OCI-LY7 (cell line): ENCODE data around the gene COPA. TPM values are rescaled to one million over a fixed set of nuclear protein-coding genes. Genes with fewer than 3 reads are reported as not detected.

Experiments
- BruUV-seq: library from RNA; stranded (reverse); fragments of 400-500 nt; replicated peaks from 2 replicates; lab custom pipeline; 2021; lab: Mats Ljungman, UMichigan
- CTCF ChIA-PET: fragments of 300-600 bp; sonication (Branson Sonifier 250); formaldehyde crosslinking; loops from one replicate; lab custom pipeline; 2022; ENCODE audit warnings: antibody characterized with exemption; ENCODE audit not compliant: unreplicated experiment; lab: Charles Lee
- POLR2A ChIA-PET: fragments of 300-600 bp; sonication (Branson Sonifier 250); formaldehyde crosslinking; loops from one replicate; lab custom pipeline; 2022; ENCODE audit warnings: antibody characterized with exemption; lab: Charles Lee
- DNase-seq: peaks from one replicate; pipeline ENCODE4 v3.0.0-alpha.2; 2015; ENCODE audit warnings: low spot score
- H2AFZ ChIP-seq: fragments of 200-600 bp; sonication (generic), shearing (Covaris generic); 2 replicates; pipeline ENCODE4 v1.6.1; 2014; ENCODE audit warnings: mild to moderate bottlenecking, antibody characterized with exemption, low read length, moderate library complexity
- H3K27ac ChIP-seq: fragments of 200-600 bp; sonication (generic); 2 replicates; pipeline ENCODE4 v1.5.1; 2014; ENCODE audit warnings: mixed run types, low read depth, mild to moderate bottlenecking, moderate library complexity, low read length, inconsistent platforms; ENCODE audit not compliant: poor library complexity, severe bottlenecking
- H3K36me3 ChIP-seq: fragments of 200-600 bp; sonication (generic); 2 replicates; pipeline ENCODE4 v1.6.1; 2014; ENCODE audit warnings: mild to moderate bottlenecking, antibody characterized with exemption, low read length, moderate library complexity, mixed read lengths; ENCODE audit not compliant: insufficient read depth
- H3K4me1 ChIP-seq: fragments of 200-600 bp; sonication (generic); 2 replicates; pipeline ENCODE4 v1.5.1; 2014; ENCODE audit warnings: mild to moderate bottlenecking, low read length; ENCODE audit not compliant: insufficient read depth, poor library complexity, severe bottlenecking
- H3K4me2 ChIP-seq: fragments of 200-600 bp; sonication (generic); 2 replicates; pipeline ENCODE4 v1.6.1; 2014; ENCODE audit warnings: mild to moderate bottlenecking, low read length
- H3K4me3 ChIP-seq: fragments of 200-600 bp; sonication (generic); 2 replicates; pipeline ENCODE4 v1.5.1; 2014; ENCODE audit warnings: mild to moderate bottlenecking, low read depth, low read length; ENCODE audit not compliant: poor library complexity, severe bottlenecking
- H3K79me2 ChIP-seq: fragments of 200-600 bp; sonication (generic); 2 replicates; pipeline ENCODE4 v1.6.1; 2016; ENCODE audit warnings: low read depth, mild to moderate bottlenecking, low read length, moderate library complexity, mixed read lengths; ENCODE audit not compliant: insufficient read depth
- H3K9me2 ChIP-seq: fragments of 200-600 bp; sonication (generic); 2 replicates; pipeline ENCODE4 v1.6.1; 2016; ENCODE audit warnings: mild to moderate bottlenecking, low read length, mixed read lengths; ENCODE audit not compliant: insufficient read depth
- H3K9me3 ChIP-seq: fragments of 200-600 bp; sonication (generic); 2 replicates; pipeline ENCODE4 v1.6.1; 2014; ENCODE audit warnings: mild to moderate bottlenecking, mixed run types, low read length, mixed read lengths
- H4K20me1 ChIP-seq: fragments of 200-600 bp; sonication (generic); 2 replicates; pipeline ENCODE4 v1.6.1; 2014; ENCODE audit warnings: mild to moderate bottlenecking, antibody characterized with exemption, low read length, moderate library complexity, mixed read lengths; ENCODE audit not compliant: insufficient read depth
- CTCF ChIP-seq: fragments of 200-600 bp; sonication (generic); conservative IDR thresholded peaks from 2 replicates; pipeline ENCODE4 v1.5.1; 2014; ENCODE audit warnings: mild to moderate bottlenecking, antibody characterized with exemption, low read length, moderate library complexity, mixed read lengths
- EZH2phosphoT487 ChIP-seq: fragments of 200-600 bp; sonication (generic); IDR thresholded peaks from 2 replicates; pipeline ENCODE4 v1.6.1; 2018; ENCODE audit warnings: low read depth, borderline replicate concordance, mild to moderate bottlenecking, mixed run types, antibody characterized with exemption, low read length, moderate library complexity, mixed read lengths
- intact Hi-C: fragments of 100-400 bp; cut with micrococcal nuclease; formaldehyde crosslinking; loops from one replicate; pipeline ENCODE4 v1.10.0; 2022; ENCODE audit not compliant: unreplicated experiment
- total RNA-seq, 2 experiments: library from RNA; depleted of rRNA in 1 of 2; stranded (reverse); fragments of >200 nt in 1 of 2; shearing (Covaris generic) in 1 of 2; gene quantifications; 2 replicates each; pipeline ENCODE4 v1.2.3, GENCODE V29; 2014 to 2022

Gene COPA
- total RNA-seq, 2 experiments from 2014 or later: 74.2 to 138 TPM

DNA sequence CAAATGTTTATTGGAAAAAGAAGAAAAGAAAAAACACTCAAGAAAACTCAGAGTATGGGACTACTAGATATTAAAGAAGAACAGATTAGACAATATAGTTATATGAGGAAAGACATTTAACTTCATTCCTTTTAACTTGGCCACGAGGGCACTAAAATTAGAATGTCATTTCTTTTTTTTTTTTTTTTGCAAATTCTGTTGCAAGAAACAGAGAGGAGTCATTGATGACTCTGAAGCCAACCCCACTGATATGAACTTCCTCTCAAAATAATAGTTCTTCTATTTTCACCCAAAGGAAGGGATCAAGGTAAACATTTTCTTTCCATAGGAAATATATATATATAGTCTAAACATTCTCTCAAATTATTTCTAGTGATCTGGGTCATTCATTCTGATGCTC lies 33.5 kb downstream of the COPA start:
- Histone ChIP-seq H3K36me3 (peaks cover 94% of the 10 kb centered on the region), H3K9me3 (no peaks in the 10 kb centered on the region), H3K79me2 (no peaks in the 10 kb centered on the region), H3K4me1 (peaks cover 17% of the 10 kb centered on the region), H4K20me1 (no peaks in the 10 kb centered on the region), H2AFZ (no peak overlapping the region), H3K4me2 (no peak overlapping the region), H3K27ac (no peak overlapping the region), H3K4me3 (no peak overlapping the region), H3K9me2 (no peaks in the 10 kb centered on the region)
- ChIA-PET POLR2A (no interaction called here), CTCF (no interaction called here)
- no TSS peak for BruUV-seq
- DNase-seq: no peak
- TF ChIP-seq EZH2phosphoT487: no peak
- TF ChIP-seq CTCF: no peak
- intact Hi-C loops: no loop called here

- CTCF ChIA-PET: no interaction called here
These were observed 33.9 kb downstream of the COPA start for GRCh38 chr1:160309185-160309557.

More at GRCh38 chr1:160309185-160309557, 33.9 kb downstream of the COPA start:
- no peaks in the 10 kb centered on the region for H3K9me2 ChIP-seq
- no TSS peak for BruUV-seq
- no peak overlapping the region for H3K27ac ChIP-seq
- no peak overlapping the region for H3K4me3 ChIP-seq
- H3K4me2 ChIP-seq: no peak overlapping the region
- intact Hi-C loops: no loop called here
- H2AFZ ChIP-seq: no peak overlapping the region
- TF ChIP-seq CTCF (no peak), EZH2phosphoT487 (no peak)
- H3K9me3 ChIP-seq: no peaks in the 10 kb centered on the region
- peaks cover 17% of the 10 kb centered on the region for H3K4me1 ChIP-seq
- H4K20me1 ChIP-seq: no peaks in the 10 kb centered on the region
- H3K79me2 ChIP-seq: no peaks in the 10 kb centered on the region
- H3K36me3 ChIP-seq: peaks cover 94% of the 10 kb centered on the region
- POLR2A ChIA-PET: no interaction called here
- DNase-seq: no peak
